Thyroid gland (tissue), 4 donors: ENCODE data around the gene LMO7. TPM values are rescaled to one million over a fixed set of nuclear protein-coding genes. Genes with fewer than 3 reads are reported as not detected.

ENCODE experiments used
- DNase-seq, 2 donors: peaks; one replicate each; pipeline ENCODE4 v3.0.0-alpha.2; 2019
- H3K27ac ChIP-seq, 3 donors: fragments of 200-600 bp; sonication (generic); 1 replicate in 2 of 3; 2 replicates in 1 of 3; pipeline ENCODE4 v1.5.1; 2016 to 2019; ENCODE audit warnings: mild to moderate bottlenecking in 1 of 3, moderate library complexity in 1 of 3
- H3K27me3 ChIP-seq: fragments of 200-600 bp; sonication (generic); one replicate; pipeline ENCODE4 v1.5.1; 2019
- H3K36me3 ChIP-seq, 2 donors: fragments of 200-600 bp; sonication (generic); one replicate each; pipeline ENCODE4 v1.5.1; 2016 to 2019
- H3K4me1 ChIP-seq, 2 donors: fragments of 200-600 bp; sonication (generic); one replicate each; pipeline ENCODE4 v1.5.1; 2017 to 2019
- H3K4me3 ChIP-seq, 3 donors: fragments of 200-600 bp; sonication (generic); replicated peaks in 1 of 3; 1 replicate in 2 of 3; 2 replicates in 1 of 3; pipeline ENCODE4 v1.5.1; 2016; ENCODE audit warnings: mild to moderate bottlenecking in 1 of 3
- H3K9me3 ChIP-seq: fragments of 200-600 bp; sonication (generic); one replicate; pipeline ENCODE4 v1.5.1; 2017
- CTCF ChIP-seq, 6 experiments: fragments of 200-600 bp in 3 of 6; fragments of 450-650 bp in 3 of 6; sonication (generic) in 3 of 6; IDR thresholded peaks; one replicate each; pipeline ENCODE4 v1.5.1; 2016 to 2019; ENCODE audit warnings: antibody characterized with exemption in 6 of 6, mild to moderate bottlenecking in 2 of 6, inconsistent platforms in 1 of 6, moderate library complexity in 1 of 6
- POLR2A ChIP-seq, 2 donors: fragments of 450-650 bp; IDR thresholded peaks; one replicate each; pipeline ENCODE4 v1.6.1; 2017; ENCODE audit warnings: antibody characterized with exemption in 2 of 2, mild to moderate bottlenecking in 2 of 2, moderate library complexity in 1 of 2
- WGBS, 2 donors: methylation state at CpG; one replicate each; pipeline ENCODE4 v1.1.5; 2017; 5-methylcytosine and 5-hydroxymethylcytosine counted together
- intact Hi-C: fragments of 100-400 bp; cut with DNase I; formaldehyde crosslinking; loops from one replicate; pipeline ENCODE4 v1.15.1; 2023
- total RNA-seq, 4 donors: library from RNA; depleted of rRNA; stranded (reverse); fragments of >200 nt; gene quantifications; one replicate each; pipeline ENCODE4 v1.2.3, GENCODE V29; 2016

The LMO7 gene
- total RNA-seq, 4 donors from 2014 or later: 129 to 218 (median 185) TPM

- no peaks in the 10 kb centered on the region for H3K9me3 ChIP-seq
- no peaks in the 10 kb centered on the region for H3K27me3 ChIP-seq
- no peak for DNase-seq
- no peak overlapping the region for H3K4me3 ChIP-seq
- WGBS, 2 donors: 84 to 87% methylated on average over 6 of the region's 6 CpGs
- H3K27ac ChIP-seq: peak overlapping the region in 1 of 3 donors; percentile 0
- H3K4me1 ChIP-seq: peaks cover 14 to 26% of the 10 kb centered on the region in 2 donors
- TF ChIP-seq CTCF (IDR thresholded peaks at IDR 0.05): no peak
- TF ChIP-seq POLR2A (IDR thresholded peaks at IDR 0.05): no peak
- intact Hi-C loops: no loop called here
- no peaks in the 10 kb centered on the region for H3K36me3 ChIP-seq
Measured at GRCh38 chr13:75715601-75716523, 79.7 kb downstream of the LMO7 start.

- no peaks in the 10 kb centered on the region for H3K9me3 ChIP-seq
- H3K27ac ChIP-seq: peak overlapping the region; percentile 1 to 69 (median 63)
- WGBS, 2 donors: 35 to 40% methylated on average over 2 of the region's 2 CpGs
- no peaks in the 10 kb centered on the region for H3K36me3 ChIP-seq
- no peak overlapping the region for H3K4me3 ChIP-seq
- TF ChIP-seq CTCF (IDR thresholded peaks at IDR 0.05): no peak
- no peak for TF ChIP-seq POLR2A (IDR thresholded peaks at IDR 0.05)
- H3K4me1 ChIP-seq: peaks cover 18 to 26% of the 10 kb centered on the region in 2 donors
- no peaks in the 10 kb centered on the region for H3K27me3 ChIP-seq
- peak in 1 of 2 donors; percentile 18 for DNase-seq
- intact Hi-C loops: no loop called here
Measured at GRCh38 chr13:75717525-75717924, 81.4 kb downstream of the LMO7 start.

- WGBS, 2 donors: 66 to 70% methylated on average over 2 of the region's 2 CpGs
- intact Hi-C loops: no loop called here
- H3K4me3 ChIP-seq: no peak overlapping the region
- TF ChIP-seq POLR2A (IDR thresholded peaks at IDR 0.05) (no peak), CTCF (IDR thresholded peaks at IDR 0.05) (no peak)
- no peaks in the 10 kb centered on the region for H3K36me3 ChIP-seq
- H3K4me1 ChIP-seq: peaks cover 34 to 35% of the 10 kb centered on the region in 2 donors
- no peak for DNase-seq
- H3K9me3 ChIP-seq: no peaks in the 10 kb centered on the region
- H3K27ac ChIP-seq: no peak overlapping the region
- H3K27me3 ChIP-seq: no peaks in the 10 kb centered on the region
Measured at GRCh38 chr13:75721307-75721706, 85.2 kb downstream of the LMO7 start.

GRCh38 chr13:75723901-75724300, 87.8 kb downstream of the LMO7 start:
- TF ChIP-seq CTCF (IDR thresholded peaks at IDR 0.05) (no peak), POLR2A (IDR thresholded peaks at IDR 0.05) (no peak)
- peak overlapping the region in 2 of 3 donors; percentile 57 to 66 for H3K27ac ChIP-seq
- no peak for DNase-seq
- peaks cover 22 to 27% of the 10 kb centered on the region in 2 donors for H3K4me1 ChIP-seq
- H3K27me3 ChIP-seq: no peaks in the 10 kb centered on the region
- intact Hi-C loops: no loop called here
- H3K36me3 ChIP-seq: no peaks in the 10 kb centered on the region
- H3K4me3 ChIP-seq: no peak overlapping the region
- H3K9me3 ChIP-seq: no peaks in the 10 kb centered on the region
